Retinal pigment epithelial cell (primary cell): ENCODE measurements around the gene TMEM214.
A peak's percentile ranks its signal among the peaks of the same experiment; 100 is the strongest.

Experiments
- DNase-seq: peaks from one replicate; pipeline ENCODE4 v3.0.0-alpha.2; 2010; ENCODE audit warnings: low read depth
- H3K4me3 ChIP-seq: 2 replicates; pipeline ENCODE4 v1.5.1; 2011; ENCODE audit warnings: mild to moderate bottlenecking, low read length, control low read depth, moderate library complexity
- TF ChIP-seq, protein P1 (sequence below): conservative IDR thresholded peaks from 2 replicates; pipeline ENCODE4 v1.5.1; 2011; ENCODE audit warnings: low read depth, low read length, control low read depth, inconsistent platforms

Gene TMEM214

DNA sequence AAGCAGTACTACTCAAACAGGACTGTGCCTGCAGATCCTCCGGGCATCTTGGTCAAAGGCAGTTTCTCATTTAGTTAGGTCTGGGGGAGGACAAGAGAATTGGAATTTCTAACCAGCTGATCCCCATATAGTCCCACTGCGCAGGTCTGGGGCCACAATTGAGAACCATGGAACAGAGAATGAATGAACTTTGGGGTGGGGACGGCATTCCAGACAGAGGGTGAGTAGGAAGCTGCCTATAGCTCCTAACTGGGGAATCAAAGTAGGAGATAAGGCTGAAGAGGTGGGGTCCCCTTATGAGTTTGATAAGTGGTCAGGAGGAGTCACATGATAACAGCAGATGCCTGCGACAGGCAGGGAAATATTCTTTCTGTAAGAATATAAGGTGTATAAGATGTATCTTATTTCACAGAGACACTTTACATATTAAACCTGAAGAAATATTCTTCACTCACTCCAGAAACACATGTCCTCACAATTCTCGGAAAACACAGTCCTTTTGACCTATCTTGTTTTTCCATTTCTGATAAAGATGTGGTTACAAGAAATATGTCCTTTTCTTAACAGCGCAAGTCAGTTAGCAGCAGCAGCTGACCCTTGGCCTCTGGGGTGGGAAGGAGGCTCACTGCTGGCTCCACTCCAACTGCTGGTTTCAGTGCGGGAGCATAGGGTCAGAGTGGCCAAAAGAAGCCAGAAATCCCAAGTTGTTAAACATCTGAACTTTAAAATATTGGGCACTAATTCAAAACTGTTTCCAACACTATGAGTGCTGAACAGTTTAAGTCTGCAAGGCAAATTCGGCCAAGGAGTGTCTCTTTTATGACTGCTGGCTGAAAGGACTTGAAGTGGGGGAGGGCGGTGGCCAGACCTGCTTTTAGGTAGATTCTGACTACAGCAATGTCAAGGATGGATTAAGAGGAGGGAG, 12.6 kb upstream of the TMEM214 start:
- TF ChIP-seq, protein P1, sequence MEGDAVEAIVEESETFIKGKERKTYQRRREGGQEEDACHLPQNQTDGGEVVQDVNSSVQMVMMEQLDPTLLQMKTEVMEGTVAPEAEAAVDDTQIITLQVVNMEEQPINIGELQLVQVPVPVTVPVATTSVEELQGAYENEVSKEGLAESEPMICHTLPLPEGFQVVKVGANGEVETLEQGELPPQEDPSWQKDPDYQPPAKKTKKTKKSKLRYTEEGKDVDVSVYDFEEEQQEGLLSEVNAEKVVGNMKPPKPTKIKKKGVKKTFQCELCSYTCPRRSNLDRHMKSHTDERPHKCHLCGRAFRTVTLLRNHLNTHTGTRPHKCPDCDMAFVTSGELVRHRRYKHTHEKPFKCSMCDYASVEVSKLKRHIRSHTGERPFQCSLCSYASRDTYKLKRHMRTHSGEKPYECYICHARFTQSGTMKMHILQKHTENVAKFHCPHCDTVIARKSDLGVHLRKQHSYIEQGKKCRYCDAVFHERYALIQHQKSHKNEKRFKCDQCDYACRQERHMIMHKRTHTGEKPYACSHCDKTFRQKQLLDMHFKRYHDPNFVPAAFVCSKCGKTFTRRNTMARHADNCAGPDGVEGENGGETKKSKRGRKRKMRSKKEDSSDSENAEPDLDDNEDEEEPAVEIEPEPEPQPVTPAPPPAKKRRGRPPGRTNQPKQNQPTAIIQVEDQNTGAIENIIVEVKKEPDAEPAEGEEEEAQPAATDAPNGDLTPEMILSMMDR: no peak
- H3K4me3 ChIP-seq: no peak overlapping the region
- no peak for DNase-seq

DNA sequence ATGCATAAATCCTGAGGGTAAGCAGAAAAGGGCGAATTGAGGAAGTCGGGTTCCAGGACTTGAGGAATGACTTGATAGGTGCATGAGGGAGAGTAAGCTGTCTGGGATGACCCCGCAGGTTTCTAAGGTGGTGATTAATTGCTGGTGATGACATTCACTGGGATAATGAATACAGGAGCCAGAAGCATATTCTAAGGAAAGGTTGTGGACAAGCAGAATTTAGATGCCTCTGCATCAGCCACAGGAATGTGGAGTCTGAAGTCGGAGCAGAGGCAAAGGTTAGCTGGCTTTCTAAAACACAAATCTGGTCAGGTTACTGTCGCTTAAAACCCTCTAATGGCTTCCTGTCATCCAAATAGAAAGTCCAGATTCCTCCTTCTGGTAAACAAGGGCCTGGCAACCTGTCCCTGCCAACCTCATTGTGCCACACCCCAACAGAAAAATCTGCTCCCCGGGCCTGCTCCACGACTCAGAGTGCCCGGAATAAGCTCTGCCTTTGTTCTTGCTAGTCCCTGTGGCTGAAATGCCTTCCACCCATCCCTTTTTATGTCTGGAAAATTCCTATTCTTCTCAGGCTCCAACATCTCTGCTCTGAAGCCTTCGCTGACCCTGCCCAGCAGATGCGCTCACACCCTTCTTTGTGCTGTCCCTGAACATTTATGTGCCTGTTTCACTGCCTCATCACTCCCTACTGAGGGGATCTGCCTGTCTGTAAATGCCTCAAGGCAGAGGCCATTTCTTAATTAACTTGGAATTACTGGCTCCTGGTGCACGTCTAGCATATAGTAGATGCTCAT, 11.3 kb upstream of the TMEM214 start:
- TF ChIP-seq, protein P1: no peak
- no peak for DNase-seq
- H3K4me3 ChIP-seq: no peak overlapping the region

DNA sequence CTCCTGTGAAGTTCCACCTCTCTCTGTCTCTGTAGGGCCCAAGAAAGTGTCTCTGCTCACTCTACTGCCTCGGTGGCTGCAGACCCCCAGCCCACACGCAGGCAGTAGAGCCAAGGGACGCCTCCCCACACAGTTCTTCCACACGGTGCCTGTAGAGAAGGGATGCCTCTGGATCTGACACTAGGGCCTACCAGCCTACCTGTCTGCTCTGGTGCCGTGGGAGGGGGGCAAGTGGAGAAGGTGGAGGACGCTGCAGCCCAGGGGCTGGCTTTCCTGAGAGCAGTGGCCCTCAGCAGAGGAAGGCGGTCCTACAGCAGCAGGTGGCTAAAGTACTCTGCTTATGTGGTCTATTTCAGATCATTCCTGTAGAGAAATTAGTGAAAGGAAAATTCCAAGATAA, 9.0 kb upstream of the TMEM214 start:
- H3K4me3 ChIP-seq: no peak overlapping the region
- TF ChIP-seq, protein P1: no peak
- no peak for DNase-seq

DNA sequence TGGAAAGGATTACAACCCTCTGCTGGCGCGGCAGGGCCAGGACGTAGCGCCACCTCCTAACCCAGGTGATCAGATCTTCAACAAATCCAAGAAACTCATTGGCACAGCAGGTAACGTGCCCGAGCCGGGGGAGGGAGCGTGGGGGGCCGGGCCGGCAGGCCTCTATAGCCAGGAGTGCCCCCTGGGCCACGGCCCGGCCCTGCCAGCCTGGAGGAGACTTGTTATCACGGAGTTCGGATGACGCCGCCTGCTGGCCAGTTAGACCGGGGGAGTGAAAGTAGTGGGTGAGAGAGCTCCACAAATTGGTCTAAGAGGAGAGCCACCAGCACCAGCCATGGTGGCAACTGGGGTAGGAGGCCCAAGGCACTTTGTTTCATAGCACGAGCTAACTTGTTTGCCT, 8.6 kb upstream of the TMEM214 start:
- TF ChIP-seq, protein P1: peak; percentile 11
- no peak for DNase-seq
- H3K4me3 ChIP-seq: no peak overlapping the region

DNA sequence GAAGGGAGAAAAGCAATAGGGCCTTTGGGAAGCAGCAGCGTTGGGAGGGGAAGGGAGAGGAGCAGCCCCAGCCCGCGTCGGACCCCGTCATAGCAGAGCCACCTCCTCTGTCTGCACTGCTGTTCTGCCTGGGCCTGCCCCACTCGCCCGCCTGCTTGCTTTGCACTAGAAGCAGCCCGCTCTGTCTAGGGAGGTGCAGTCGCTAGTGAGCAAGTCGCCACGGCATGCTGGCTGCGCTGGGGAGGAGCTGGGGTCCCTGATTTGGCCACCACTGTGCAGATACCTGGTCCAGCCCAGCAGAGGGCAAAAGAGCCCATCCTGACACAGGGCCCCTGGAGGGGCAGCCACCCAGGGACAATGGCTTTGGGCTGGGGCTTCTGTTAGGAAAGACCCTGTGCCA, 8.0 kb upstream of the TMEM214 start:
- H3K4me3 ChIP-seq: no peak overlapping the region
- no peak for DNase-seq
- TF ChIP-seq, protein P1: no peak

DNA sequence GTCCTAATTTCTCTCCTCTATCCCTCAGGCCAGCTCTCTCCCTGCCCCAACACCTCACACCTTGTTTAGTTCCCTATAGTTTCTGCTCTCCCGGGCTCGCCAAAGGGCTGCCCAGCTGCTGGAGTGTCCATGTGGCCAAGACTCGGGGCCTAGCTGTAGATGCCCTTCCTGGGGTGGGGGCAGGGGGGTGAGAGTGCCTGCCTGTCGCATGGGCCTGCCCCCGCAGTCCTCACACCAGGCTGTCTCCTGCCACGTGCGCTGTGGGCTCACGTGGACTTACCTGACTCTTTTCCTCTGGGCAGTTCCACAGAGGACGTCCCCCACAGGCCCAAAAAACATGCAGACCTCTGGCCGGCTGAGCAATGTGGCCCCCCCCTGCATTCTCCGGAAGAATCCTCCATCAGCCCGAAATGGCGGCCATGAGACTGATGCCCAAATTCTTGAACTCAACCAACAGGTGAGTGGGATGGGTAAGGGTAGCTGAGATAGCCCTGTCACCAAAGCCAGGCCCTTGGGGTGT, 7.4 kb upstream of the TMEM214 start:
- TF ChIP-seq, protein P1: no peak
- H3K4me3 ChIP-seq: no peak overlapping the region
- no peak for DNase-seq
